GM21619 (cell line): ENCODE data around the gene PIH1D2.
"Not testable (repeated sequence)": the region's sequence is repeated elsewhere in the genome, so short reads cannot be mapped to it uniquely, and the experiment has no call there.

Experiments
- ATAC-seq: cut with Tn5 transposase; IDR thresholded peaks from one replicate; pipeline ENCODE4 v1.9.1; 2021; ENCODE audit not compliant: unreplicated experiment

The PIH1D2 gene

GRCh38 chr11:112058103-112058502 lies 15.7 kb downstream of the PIH1D2 start:
- no peak for ATAC-seq

DNA sequence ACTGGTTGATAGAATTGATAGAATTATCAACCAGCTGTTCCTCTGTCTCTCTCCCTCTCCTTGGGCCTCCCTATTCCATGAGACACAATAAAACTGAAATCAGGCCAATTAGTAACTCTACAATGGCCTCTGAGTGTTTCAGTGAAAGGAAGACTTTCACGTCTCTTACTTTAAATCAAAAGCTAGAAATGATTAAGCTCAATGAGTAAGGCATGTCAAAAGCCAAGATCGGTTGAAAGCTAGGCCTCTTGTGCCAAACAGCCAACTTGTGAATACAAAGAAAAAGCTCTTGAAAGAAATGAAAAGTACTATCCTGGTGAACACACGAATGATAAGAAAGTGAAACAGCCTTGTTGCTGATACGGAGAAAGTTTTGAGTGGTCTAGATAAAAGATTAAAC lies 16.6 kb downstream of the PIH1D2 start:
- peak; percentile 40 for ATAC-seq

- ATAC-seq: no peak
These were observed 22.0 kb downstream of the PIH1D2 start for GRCh38 chr11:112051768-112052167.

- ATAC-seq: peak; percentile 83
These were observed 23.1 kb downstream of the PIH1D2 start for GRCh38 chr11:112050721-112051120.

DNA sequence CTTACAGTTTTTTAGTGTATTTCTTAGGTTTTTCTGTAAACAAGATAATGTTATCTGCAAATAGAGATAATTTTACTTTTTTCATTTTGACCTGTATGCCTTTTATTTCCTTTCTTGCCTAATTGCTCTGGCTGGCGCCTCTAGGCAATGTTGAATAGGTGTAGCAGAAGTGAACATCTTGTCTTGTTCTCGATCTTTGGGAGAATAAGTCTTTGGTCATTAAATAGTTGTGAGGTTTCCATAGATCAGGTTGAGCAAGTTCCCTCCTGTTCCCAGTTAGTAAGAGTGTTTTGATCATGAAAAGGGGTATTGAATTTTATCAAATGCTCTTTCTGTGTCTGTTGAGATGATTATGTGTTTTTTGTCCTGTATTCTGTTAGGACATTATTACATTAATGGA lies 24.0 kb downstream of the PIH1D2 start:
- ATAC-seq: no peak

DNA sequence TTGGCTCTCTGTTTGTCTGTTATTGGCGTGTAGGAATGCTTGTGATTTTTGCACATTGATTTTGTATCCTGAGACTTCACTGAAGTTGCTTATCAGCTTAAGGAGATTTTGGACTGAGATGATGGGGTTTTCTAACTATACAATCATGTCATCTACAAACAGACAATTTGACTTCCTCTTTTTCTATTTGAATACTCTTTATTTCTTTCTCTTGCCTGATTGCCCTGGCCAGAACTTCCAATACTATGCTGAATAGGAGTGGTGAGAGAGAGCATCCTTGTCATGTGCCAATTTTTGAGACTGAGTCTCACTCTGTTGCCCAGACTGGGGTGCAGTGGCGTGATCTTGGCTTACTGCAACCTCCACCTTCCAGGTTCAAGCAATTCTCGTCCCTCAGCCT lies 25.6 kb downstream of the PIH1D2 start:
- not testable (repeated sequence) for ATAC-seq

DNA sequence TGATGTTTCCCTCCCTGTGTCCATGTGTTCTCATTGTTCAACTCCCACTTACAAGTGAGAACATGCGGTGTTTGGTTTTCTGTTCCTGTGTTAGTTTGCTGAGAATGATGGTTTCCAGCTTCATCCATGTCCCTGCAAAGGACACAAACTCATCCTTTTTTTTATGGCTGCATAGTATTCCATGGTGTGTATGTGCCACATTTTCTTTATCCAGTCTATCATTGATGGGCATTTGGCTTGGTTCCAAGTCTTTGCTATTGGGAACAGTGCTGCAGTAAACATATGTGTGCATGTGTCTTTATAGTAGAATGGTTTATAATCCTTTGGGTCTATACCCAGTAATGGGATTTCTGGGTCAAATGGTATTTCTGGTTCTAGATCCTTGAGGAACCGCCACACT lies 27.2 kb downstream of the PIH1D2 start:
- not testable (repeated sequence) for ATAC-seq

DNA sequence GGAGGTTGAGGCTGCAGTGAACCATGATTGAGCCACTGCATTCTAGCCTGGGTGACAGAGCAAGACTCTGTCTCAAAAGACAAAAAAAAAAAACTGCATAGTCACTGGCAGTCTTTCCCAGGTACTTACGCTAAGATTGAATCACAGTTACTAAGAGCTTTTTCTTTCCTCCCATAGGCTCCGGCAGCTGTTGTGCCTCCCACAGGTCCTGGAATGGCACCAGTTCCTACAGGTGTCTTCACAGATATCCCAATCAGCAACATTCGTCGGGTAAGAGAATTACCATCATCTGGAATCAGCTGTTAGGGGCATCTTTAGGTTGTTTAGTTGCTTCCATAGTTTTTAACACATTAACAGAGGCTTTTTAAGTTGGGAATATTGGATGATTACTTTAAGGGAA lies 28.9 kb downstream of the PIH1D2 start:
- no peak for ATAC-seq

- ATAC-seq: no peak
These were observed 30.9 kb downstream of the PIH1D2 start for GRCh38 chr11:112042961-112043304.

DNA sequence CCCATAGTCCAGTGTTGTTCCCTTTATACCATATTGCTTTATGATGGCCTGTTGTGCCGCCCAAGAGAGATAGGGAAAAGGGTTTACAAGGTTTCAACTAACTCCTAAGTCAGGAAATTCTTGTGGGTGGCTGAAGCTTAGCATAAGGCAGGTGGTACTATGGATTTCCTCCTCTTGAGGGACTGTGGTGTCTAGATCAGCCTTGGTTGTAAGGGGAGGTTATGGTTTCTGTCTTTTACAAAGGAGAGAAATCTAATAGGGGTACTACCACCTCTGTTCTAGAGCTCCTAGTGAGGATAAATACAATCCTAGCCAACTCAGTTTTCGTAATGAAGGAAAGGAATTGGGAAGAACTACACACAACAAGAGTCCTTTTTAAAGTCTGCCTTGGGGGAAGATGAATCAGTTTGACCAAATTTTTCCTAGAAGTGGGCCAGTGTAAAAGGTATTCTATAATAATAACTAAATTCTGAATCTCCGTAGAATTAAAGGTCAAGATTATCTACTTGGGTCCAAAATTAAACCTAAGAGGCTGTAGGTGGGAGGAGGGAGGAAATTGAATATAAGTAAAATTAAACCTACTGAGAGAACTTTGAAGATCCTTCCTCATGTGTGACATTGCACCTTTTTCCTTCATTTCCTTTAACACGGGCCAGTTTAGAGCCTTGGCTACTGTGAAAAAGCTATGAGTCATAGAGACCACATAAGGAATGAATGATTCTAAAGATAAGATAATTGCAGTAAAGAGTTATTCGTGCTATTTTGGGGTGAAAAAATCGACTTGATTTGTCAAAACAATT lies 31.5 kb downstream of the PIH1D2 start:
- ATAC-seq: no peak

- ATAC-seq: no peak
These were observed 36.3 kb downstream of the PIH1D2 start for GRCh38 chr11:112037527-112037926.

GRCh38 chr11:112033902-112034301 lies 39.9 kb downstream of the PIH1D2 start:
- no peak for ATAC-seq

GRCh38 chr11:112029460-112029859 lies 44.4 kb downstream of the PIH1D2 start:
- ATAC-seq: no peak

- ATAC-seq: not testable (repeated sequence)
These were observed 46.9 kb downstream of the PIH1D2 start for GRCh38 chr11:112026784-112027410.

GRCh38 chr11:112025707-112026106 lies 48.1 kb downstream of the PIH1D2 start:
- ATAC-seq: no peak

DNA sequence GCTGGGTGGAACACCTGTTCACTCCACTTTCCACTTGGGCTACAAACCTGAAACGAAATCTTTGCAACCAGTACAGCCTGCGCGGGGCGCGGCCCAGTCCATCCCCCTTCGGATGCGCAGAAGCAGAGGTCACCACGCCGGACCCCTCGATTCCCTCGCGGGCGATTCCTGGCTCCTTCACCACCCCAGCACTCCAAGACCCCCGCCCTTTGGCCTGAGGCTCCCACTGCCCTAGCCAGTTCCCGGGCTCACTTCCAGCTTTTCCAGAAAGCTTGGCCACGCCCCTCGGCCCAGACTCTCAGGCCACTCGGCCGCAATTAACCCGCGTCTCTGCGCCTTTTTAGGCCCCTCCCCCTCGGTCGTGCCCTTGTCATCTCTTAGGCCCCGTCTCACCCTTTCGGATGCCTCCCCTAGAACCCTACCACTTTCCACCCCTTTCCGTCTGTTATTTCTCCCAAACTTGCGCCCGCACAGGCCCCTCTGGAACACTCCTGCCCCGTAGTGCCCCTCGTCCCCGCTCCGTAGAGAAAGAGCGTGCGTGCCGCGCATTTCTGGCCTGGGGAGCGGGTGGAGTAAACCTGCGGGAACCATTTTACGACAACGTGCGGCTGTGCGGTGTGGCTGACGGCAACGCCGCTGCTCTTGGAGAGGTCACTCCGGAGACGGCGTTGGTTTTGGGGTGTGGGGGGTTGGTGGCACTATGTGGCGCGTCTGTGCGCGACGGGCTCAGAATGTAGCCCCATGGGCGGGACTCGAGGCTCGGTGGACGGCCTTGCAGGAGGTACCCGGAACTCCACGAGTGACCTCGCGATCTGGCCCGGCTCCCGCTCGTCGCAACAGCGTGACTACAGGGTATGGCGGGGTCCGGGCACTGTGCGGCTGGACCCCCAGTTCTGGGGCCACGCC lies 48.8 kb downstream of the PIH1D2 start, which contains the start of gene DLAT:
Gene DLAT (plus strand): TSS at position 636 of the 906 bp plus-strand sequence. CDS start 65 bp downstream, at position 701.
- peak; percentile 71 for ATAC-seq

DNA sequence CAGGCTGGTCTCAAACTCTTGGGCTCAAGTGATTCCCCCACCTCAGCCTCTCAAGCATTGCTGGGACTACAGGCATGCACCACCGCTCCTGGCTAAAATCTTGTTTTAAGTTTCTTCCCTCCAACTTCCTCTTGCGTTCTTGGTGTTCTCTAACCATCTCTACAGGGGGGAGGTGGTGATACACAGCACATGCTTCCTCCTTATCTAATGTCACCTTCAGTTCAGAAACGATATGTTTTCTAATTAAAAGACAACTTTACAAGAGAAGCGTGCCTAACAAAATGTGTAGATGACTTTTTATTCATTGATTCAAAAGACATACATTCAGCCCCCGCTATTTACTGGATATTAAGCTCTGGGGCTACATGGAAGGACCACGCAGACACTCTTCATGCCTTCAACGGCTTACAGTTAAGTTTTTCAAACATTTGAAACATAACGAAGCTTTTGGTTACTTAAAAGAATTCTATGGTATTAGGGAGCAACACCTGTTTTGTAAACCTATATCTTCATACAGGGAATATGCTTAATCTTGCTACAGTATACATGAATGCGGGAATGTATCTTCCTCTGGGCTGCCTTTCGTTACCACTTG lies 49.5 kb downstream of the PIH1D2 start:
- ATAC-seq: peak; percentile 38

DNA sequence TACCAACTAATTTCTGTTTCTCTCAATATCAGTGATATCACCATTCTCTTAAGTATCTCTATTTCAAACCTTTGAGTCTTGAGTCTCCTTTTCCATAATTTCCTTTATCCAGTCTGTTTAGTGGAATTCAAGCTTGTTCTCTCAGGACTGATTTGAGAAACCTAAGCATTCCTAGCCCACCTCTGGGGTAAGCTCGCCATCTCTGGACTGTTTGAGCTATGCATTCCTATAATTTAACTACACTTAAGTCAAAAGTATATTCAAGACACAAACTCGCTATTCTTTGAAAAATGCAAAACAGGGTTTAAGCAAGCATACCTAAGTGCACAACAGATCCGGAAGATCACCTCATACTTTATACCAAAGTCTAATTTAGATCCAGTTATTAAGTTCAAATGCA lies 50.7 kb downstream of the PIH1D2 start:
- no peak for ATAC-seq

GRCh38 chr11:112019066-112019465 lies 54.8 kb downstream of the PIH1D2 start:
- ATAC-seq: no peak
